ENCODE results near the gene NDUFA8.

The NDUFA8 gene
- total RNA-seq = 10.8 to 14.5 (median 12.7) reads per million in 4 experiments

DNA sequence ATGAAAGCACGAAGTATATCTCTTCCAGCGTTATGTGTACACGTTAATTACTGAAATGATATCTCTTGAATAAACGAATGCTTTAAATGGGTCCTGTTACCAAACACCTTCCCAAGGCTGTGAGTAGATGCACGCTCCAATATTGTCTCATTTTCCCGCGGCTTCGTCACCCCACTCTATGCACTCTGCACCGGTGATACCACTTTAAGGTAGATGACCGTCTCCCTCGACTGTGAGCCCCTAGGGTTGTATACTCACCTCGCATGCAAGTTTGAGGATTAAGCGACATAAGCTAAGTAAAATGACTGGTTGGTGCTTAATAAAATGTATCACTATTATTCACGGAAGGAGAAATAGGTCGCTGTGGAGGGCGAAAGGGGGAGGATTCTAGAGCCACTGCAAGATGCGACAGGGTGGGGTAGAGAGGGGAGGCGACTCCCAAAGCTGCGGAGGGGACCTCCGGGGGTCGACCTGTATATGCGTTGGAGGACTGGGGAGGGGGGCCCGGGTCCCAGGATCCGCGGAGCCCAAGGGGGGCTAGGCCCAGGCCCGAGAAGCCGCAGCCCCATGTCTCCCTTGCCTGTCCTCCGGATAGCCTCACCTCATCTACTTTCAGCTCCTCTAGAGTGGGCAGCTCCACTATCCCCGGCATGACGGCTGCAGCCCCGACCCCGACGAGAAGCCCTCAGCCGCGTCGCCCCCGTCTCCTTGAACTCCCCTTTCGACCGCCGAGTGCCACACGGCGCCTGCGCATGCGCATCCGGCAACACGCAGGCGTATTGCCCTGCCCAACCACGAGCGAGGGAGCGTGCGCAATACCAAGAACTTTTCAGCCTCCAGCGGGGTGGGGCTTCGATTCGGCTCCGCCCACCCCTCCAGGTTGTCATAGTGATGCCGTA is at the start of gene NDUFA8, which contains the start of gene MORN5:
NDUFA8 (minus strand) TSS at position 754 of the 899 bp plus-strand sequence; CDS start at position 652, 102 bp downstream.
MORN5 (plus strand) TSS at position 883 of the 899 bp plus-strand sequence. CDS start 65 bp downstream, outside the sequence.
- DNase-seq = peak; percentile 96

DNA sequence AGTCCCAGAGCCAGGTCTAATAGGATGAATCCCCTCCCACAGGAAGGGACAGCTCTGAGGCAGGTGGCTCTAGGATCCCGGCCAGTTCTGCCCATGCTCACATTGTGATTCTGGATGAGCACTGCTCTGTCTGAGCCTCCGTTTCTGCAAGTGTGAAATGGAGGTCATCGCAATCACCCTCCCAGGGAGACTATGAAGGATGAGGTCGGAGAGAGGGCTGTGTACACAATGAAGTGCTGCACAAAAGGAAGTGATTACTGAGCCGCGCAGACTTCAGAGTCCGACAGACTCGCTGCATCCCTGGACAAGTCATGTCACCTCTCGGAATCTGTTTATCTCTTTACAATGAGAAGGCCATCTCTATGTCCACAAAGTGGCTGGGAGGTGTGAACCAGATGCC is 47.5 kb upstream of the NDUFA8 start:
- no peak for DNase-seq

DNA sequence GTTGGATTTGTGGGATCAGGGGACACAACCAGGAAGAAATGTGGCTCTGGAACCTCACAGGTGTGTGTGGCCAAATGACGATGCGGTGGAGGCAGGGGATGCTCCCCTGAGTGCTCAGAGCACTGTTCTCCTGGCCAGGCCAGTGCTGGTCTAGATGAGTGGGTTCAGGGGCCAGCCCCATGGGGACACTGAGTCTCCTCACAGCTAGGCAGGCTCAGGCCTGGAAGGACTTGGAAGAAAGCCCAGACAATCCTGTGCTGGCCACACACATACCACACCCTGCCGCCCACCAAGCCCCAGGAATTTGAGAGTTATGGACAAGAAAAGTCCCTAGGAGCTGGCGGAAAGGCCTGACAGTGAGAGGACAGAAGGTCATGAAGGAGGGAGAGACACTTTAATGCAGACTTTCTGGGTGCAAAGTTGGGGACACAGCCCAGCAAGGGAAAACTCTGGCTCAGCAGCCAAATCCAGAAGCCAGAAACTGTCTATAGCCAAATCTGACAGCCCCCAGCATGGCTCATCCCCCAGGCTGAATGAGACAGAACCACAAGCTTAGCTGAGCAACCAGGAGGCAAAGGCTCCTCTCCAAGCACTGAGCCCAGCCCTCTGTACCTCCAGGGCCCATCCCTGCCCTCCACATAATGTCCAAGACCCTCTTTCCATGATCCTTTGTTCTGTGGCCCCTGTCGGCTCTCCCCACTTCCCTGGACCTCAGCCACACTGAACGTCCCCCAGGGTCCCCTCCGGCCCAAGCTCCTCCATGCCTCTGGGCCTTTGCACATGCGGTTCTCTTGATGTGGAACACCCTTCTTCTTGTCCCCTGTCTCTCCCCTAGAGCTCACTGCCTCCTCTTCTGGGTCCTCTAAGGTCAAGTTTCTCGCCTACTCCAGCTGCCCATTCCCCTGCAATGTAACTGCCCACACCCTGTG is 46.8 kb upstream of the NDUFA8 start:
- no peak for DNase-seq

DNA sequence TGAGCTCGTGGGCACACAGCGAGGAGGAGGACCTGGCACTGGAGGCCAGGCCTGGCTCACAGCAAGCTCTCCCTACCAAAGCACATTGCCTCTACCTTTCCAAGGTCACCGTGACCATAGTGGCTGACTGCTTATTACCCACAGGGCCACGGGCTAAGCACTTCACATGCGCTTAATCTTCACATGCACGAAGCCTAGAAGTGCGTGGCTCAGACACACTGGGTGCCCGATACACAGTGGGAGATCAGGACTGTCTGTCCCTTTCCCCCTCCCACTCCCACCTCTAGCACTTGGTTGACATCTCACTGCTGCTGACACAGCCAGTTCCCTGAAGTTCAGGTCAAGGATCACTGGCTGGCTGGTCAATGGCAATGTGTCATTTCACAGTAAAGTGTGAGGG is 45.6 kb upstream of the NDUFA8 start:
- DNase-seq = no peak

DNA sequence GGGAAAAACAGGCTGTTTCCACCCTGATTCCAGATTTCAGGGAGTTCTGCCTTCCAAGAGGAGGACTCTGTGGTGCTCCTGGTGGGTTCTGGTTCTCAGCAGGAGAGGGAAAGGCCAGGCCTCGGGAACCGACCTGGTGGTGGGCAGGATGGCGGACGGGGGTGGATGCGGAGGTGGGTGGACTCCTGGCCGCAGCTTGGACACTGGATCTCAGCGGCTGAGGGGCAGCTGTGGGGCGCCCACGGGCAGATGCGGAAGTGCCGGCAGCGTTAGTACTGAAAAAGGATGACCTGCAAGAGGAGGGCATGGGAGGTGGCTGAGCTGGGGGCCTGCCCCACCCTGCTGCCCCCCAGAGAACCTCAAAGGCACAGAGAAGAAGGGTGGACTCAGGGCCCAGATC is 44.9 kb upstream of the NDUFA8 start:
- DNase-seq = no peak

DNA sequence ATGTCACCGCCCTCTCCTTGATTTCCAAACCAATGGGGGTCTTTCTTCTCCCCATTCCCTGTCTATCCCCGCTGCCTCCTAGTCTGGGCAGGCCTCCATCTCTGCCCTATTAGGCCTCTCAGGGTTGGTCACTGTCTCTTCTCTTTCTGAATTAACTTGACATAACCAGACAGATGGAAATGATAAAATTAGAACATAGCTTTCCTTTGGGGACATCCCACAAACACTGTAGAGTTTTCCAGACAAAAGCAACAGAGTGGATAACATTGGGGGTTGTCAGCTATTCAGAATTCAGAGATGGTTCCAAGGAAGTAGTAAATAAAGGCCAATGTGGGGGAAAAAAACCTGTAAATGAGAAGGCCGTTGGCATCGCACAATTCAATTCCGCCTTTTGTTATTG is 44.5 kb upstream of the NDUFA8 start:
- no peak for DNase-seq

DNA sequence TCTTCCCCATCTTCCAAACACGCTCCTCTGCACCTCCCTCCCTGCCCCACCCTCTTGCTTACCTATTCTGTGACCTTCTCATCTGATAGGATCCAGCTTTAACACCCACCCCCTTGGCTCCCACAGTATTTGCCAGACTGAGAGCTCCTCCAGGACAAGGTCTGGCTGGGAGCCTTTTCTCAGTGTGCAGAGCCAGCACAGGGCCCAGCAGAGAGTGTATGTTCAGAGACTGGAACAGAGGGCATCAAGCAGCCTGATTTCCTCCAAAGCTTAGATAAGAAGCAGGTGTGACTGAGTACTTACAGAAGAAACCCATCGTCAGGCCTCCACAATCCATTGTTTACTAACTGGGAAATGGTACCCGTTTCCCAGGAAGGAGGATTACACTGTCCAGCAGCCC is 42.5 kb upstream of the NDUFA8 start:
- DNase-seq = no peak

DNA sequence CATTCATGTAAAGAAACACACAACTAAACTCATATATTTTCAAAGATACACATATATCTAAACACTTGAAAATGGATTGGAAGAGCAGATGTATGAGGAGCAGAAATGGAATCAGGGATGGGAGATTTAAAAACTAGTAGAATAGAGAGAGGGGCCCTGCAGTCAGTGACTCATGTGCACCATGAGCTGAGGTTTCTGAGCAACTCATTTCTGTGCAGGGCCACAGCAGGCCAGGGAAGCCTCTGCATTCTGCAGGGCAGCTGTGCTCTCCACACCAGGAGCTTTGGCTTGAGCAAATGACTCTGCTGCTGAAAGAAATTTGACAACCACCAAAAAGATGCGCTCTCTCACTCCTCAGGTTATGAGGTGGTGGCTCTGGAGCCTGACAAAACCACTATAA is 42.1 kb upstream of the NDUFA8 start:
- no peak for DNase-seq

DNA sequence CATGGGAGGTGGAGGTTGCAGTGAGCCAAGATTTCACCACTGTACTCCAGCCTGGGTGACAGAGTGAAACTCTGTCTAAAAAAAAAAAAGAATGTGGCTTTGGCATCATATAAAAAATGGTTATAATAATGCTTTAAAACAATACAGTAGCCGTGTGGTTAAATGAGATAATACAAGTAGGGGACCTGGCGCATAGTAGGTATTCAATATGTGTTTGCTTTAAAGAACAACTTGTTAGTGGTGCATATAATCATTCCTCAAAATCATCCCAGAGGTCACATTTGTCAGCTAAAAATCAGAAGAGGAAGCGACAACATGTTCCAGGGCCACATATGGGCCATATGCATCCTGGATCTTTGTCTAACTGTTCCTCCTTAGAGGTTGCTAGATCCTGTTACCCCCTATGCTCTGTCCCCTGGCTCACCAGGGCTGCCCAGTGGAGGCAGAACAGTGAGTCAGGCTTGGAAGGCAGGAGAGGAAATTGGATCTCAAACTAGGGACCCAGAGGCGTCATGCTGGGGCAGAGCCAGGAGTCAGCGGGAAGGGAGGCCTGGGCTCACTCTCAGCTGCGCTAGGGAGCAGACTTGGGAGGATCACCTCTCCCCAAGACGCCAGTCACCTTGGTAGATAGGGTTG is 41.5 kb upstream of the NDUFA8 start:
- no peak for DNase-seq

DNA sequence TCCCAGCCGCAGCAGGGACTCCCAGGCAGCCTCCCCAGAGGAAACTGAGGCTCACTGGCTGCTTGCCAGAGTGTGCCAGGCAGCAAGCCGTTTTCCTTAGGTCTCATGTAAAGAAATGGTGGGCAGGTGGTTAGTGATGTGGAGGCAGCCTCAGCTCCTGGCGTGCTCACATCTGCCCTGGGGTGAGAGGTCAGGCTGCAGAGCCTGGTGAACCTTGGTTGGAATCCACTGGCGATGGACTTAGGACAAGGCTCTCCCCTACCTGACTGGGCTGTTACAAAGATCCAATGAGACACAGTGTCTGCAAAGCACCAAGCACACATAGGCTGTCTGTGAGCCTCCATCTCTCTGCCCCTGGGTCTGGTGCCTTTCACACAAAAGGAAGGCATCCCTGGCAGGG is 38.3 kb upstream of the NDUFA8 start:
- DNase-seq = no peak

DNA sequence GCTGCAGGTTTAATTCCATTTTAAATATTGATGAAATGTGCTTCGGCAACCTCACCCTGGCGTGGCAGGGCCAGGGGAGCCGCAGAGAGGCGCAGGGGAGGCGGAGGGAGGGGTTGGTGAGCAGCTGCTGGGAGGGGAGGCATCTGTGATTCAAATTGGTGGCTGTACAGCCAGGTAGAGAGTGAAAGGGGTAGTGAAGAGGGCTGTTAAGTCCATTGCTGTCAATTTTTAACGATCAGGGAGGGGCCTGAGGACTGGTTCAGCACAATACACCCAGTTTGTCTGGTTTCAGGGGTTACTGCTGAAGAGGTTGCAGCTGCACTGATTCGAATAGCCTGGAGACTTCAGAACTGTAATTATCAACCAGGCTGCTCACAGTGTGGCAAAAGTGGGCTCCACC is 37.8 kb upstream of the NDUFA8 start:
- no peak for DNase-seq

DNA sequence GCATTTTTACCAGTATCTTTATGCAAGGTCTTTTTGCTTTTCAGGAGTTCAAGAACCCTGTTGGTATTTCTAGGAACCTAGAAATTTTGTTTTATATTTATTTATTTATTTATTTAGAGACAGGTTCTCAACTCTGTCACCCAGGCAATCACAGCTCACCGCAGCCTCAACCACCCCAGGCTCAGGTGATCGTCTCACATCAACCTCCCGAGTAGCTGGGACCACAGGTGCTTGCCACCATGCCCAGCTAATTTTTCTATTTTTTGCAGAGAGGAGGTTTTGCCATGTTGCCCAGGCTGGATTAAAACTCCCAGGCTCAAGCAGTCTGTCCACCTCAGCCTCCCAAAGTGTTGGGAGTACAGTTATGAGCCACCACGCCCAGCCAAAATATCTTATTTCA is 36.3 kb upstream of the NDUFA8 start:
- no peak for DNase-seq

DNA sequence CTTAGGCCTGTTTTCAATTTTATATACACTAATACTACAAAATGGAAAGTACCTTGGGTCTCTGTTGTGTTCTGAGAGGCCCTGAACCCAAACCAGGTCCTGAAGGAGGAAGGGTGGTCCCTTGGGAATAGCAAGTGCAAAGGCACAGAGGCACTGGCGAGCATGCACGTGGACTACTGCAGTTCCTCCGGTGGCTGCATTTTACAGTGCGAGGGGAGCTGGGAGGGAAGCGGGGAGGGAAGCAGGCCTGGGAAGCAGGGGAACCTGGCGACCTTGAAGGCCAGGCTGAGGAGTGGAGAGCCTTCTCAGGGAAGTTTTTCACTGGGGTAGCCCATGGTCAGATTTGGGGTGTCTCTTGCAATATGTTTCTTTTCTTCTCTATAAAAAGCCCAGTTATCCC is 34.1 kb upstream of the NDUFA8 start:
- no peak for DNase-seq

DNA sequence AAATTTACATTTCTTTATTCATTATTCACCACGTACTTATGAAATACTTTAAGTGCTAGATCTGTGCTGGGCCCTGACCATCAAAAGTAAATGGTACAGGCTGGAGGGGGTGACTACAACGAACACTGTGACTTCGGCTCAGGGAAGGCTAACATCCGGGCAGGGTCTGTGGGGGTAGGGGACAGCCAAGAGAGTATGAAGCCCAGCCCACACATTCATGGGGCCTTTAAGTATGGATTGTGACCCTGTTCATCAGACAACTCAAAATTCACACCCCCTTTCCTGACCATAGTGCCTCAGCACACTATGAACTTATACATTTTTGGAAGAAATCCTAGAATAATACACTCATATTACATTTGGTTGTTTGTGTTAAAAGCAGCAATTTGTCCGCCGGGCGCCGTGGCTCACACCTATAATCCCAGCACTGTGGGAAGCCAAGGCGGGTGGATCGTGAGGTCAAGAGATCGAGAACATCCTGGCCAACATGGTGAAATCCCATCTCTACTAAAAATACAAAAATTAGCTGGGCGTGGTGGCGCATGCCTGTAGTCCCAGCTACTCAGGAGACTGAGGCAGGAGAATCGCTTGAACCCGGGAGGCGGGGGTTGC is 33.4 kb upstream of the NDUFA8 start:
- DNase-seq = no peak

DNA sequence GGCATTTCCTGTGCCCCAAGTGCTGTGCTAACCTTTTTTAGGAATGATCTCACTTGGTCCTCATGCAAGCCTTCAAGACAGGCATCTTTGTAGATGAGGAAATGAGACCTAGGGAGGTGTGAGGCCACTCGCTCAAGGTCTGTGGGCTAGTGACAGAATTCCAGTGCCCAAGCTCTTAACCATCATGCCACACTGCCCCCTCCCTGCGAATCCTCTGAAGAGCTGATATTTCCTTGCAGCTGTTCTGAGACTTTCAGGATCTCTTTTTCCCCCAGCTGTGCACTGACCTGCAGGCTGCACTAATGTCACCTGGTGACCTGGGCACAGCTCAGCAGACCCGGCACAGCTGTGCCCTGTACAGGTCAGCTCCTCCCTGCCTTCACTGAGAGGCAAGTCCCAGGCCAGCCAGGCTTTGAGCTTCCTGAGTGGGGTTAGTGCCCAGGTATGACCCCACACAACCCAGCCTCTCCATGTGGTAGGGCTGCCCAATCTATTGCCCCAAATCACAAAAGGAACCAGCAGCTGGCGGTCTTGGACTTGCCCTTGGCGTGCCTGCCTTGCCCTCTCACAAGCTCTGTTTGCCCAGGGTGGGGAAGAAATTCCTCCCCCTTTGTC is 32.8 kb upstream of the NDUFA8 start:
- no peak for DNase-seq

DNA sequence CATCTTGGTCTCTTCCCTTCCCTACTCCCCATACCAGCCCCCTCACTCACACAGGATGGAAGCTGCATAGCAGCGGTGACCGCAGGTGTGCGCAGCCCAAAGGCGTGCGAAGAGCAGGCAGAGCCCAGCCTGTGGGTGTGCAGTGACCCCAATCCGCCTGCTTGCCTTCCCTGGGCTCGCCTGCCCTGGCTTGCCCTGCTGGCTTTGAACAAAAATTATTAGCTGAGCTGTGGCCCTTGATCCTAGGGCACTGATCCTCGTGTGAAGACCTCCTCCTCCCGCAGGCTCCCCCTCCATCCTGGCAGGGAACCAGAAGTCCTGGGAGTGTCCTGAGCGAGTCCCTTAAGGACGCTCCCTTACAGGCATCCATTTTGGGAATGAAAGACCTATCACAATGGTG is 32.0 kb upstream of the NDUFA8 start:
- DNase-seq = no peak

DNA sequence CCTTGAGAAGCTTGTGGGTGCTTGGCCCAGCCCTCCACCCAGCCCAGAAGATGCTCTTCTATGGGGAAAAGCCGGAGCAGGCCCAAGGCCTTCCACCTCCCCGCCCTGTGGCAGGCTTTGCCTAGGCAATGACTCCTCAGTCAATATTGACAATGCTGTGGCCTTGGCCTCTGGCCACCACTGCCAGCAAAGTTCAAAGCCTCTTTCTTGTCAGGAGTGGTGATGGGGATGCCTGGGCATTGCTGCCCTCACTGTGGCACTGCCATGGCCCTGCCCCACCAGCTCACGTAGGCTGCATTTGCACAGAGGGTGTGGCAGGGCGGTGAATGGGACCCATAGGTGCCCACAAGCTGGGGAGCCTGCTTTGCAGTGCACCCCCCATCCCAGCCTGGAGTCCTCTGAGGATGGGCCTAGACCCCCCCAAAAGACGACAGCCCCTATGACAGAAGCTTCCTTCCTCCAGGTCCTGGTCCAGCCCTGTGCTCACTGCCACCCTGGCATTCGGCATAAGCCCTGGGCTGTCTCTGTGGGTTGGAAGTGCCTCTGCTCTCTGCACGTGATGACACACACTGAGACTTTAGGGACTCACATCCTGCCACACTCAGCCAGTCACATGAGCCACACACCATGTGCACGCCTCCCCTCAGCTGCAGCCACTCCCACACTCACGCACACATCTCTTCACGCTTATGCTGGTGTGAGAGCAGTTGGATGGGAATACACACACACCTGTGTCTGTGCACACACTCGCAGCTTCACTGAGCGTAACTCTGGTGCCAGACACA is 31.2 kb upstream of the NDUFA8 start:
- DNase-seq = no peak

DNA sequence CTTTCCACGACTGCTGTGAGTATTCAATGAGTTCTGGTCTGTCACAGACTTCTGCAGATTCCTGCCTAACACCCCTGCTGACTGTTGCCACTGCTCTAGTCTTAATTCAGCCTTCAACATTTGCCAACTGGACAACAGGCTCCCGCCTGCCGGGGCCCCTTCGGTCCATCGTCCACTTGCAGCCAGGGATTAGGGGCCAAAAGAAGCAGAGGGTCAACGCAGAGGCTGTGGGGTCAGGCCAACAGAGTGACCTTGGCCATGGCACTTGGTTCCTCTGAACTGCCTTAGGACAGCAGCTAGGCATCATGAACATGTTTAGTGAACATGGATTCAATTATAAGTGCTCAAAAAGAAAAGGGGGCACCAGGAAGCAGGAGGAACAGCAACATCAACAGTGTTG is 28.8 kb upstream of the NDUFA8 start:
- no peak for DNase-seq

DNA sequence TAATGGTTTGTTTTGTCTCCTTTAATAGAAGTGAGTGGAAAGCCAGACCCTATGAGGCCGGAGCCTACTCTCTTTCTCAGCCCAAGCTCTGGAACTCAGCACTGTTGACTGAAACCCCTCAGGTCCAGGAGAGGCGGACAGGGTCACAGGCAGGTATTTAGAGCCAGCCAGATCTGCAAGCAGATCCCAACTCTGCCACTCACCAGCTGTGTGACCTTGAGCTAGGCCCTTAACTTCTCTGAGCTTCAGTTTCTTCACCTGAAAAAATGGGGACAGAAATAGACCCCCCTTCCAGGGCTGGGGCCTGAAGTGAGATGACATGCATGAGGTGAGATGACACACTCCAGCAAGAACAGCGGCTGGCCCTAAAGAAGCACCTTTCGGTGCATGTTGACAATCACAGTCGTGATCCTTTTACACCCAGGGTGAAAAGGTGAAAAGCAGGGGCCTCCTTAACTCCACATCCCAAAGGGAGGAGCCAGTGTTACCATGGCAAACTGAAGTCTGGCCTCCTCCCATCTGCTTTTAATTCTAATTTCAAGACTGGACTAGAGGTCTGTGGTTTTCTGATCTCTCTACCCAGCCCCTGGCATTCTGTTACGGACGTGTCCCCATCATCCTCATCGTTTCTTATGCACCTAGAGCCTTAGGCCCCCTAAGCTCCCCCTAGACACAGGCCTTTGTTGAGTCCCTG is 27.3 kb upstream of the NDUFA8 start:
- no peak for DNase-seq

DNA sequence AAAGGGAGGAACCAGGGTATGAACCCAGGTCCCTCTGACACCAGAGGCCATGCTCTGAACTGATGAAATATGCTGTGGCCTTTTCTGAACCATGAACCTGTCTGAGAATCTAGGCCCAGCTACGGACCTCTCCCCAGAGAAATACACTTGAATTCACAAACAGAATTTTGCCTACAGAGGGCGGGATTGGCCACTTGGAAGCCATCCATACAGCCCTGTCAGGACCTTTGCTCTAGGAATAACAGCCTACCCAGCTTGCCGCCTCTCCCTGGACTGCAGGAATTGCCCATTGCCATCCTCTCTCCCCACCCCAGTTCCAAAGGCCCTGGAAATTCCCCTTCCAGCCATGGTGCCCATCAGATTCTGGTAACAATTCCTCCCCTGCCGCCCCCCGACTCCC is 26.7 kb upstream of the NDUFA8 start:
- no peak for DNase-seq

DNA sequence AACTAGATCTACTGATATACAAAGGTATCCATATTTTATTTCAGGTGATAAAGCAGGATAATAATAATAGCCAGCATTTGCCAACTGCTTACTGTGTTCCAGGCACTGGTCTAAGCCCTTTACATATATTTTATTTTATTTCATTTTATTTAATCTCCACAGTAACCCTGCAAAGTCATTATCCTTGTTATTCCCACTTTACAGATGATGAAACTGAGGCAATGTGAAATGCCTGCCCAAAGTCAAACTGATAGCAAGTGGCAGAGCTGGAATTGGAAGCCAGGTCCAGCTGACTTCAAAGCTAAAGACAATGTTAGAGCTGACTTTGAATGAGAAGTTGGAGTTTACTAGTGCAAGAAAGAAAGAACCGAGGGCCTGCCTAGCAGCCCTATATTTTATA is 25.0 kb upstream of the NDUFA8 start:
- no peak for DNase-seq
